ENCODE measurements around the gene PCBP3.
"Not testable (repeated sequence)": the region's sequence is repeated elsewhere in the genome, so short reads cannot be mapped to it uniquely, and the experiment has no call there.

Gene PCBP3

GRCh38 chr21:45603481-45603880 is 40.0 kb upstream of the PCBP3 start:
- Histone ChIP-seq H3K9ac (ENCODE audit: low read depth, low read length) (no peak overlapping the region), H3K4me1 (ENCODE audit: insufficient read depth, low read length) (no peaks in the 10 kb centered on the region), H3K4me2 (ENCODE audit: insufficient read depth, low read length) (no peak overlapping the region), H4K20me1 (ENCODE audit: insufficient read depth, low read length) (no peaks in the 10 kb centered on the region), H3K9me3 (ENCODE audit: insufficient read depth, low read length, severe bottlenecking) (no peaks in the 10 kb centered on the region), H3K79me2 (ENCODE audit: insufficient read depth, low read length) (no peaks in the 10 kb centered on the region), H3K36me3 (ENCODE audit: insufficient read depth, low read length) (no peaks in the 10 kb centered on the region), H3K27ac (ENCODE audit: low read length) (no peak overlapping the region), H3K4me3 (ENCODE audit: low read depth in 1 of 2, low read length in 2 of 2) (no peak overlapping the region), H2AFZ (ENCODE audit: low read depth, low read length) (no peak overlapping the region), H3K27me3 (ENCODE audit: insufficient read depth, low read length, poor library complexity) (no peaks in the 10 kb centered on the region)
- TF ChIP-seq CTCF (IDR thresholded peaks at IDR 0.05; ENCODE audit: borderline replicate concordance, extremely low read depth, low read length, poor library complexity, severe bottlenecking), result no peak
- ATAC-seq (ENCODE audit: insufficient read depth, low read depth) (no peak), DNase-seq (no peak)

- not testable (repeated sequence) for H3K36me3 ChIP-seq (ENCODE audit: insufficient read depth, low read length); DNase-seq; H2AFZ ChIP-seq (ENCODE audit: low read depth, low read length); H3K79me2 ChIP-seq (ENCODE audit: insufficient read depth, low read length); H3K4me1 ChIP-seq (ENCODE audit: insufficient read depth, low read length); H3K4me3 ChIP-seq (ENCODE audit: low read depth in 1 of 2, low read length in 2 of 2); H4K20me1 ChIP-seq (ENCODE audit: insufficient read depth, low read length); ATAC-seq (ENCODE audit: insufficient read depth, low read depth); H3K9me3 ChIP-seq (ENCODE audit: insufficient read depth, low read length, severe bottlenecking); H3K9ac ChIP-seq (ENCODE audit: low read depth, low read length); H3K27me3 ChIP-seq (ENCODE audit: insufficient read depth, low read length, poor library complexity); H3K4me2 ChIP-seq (ENCODE audit: insufficient read depth, low read length); H3K27ac ChIP-seq (ENCODE audit: low read length)
Measured at GRCh38 chr21:45604681-45605080, 38.8 kb upstream of the PCBP3 start.

- Histone ChIP-seq H3K79me2 (ENCODE audit: insufficient read depth, low read length) (no peaks in the 10 kb centered on the region), H3K27ac (ENCODE audit: low read length) (no peak overlapping the region), H3K27me3 (ENCODE audit: insufficient read depth, low read length, poor library complexity) (no peaks in the 10 kb centered on the region), H3K4me3 (ENCODE audit: low read depth in 1 of 2, low read length in 2 of 2) (no peak overlapping the region), H3K9me3 (ENCODE audit: insufficient read depth, low read length, severe bottlenecking) (no peaks in the 10 kb centered on the region), H3K4me2 (ENCODE audit: insufficient read depth, low read length) (no peak overlapping the region), H3K9ac (ENCODE audit: low read depth, low read length) (no peak overlapping the region), H2AFZ (ENCODE audit: low read depth, low read length) (no peak overlapping the region), H4K20me1 (ENCODE audit: insufficient read depth, low read length) (no peaks in the 10 kb centered on the region), H3K36me3 (ENCODE audit: insufficient read depth, low read length) (no peaks in the 10 kb centered on the region), H3K4me1 (ENCODE audit: insufficient read depth, low read length) (no peaks in the 10 kb centered on the region)
- ATAC-seq (ENCODE audit: insufficient read depth, low read depth) (no peak), DNase-seq (no peak)
- TF ChIP-seq EZH2 (IDR thresholded peaks at IDR 0.05; ENCODE audit: borderline replicate concordance, low read depth, low read length, severe bottlenecking) (no peak), CTCF (IDR thresholded peaks at IDR 0.05; ENCODE audit: borderline replicate concordance, extremely low read depth, low read length, poor library complexity, severe bottlenecking) (no peak)
Measured at GRCh38 chr21:45607021-45607908, 36.3 kb upstream of the PCBP3 start.

- Histone ChIP-seq H2AFZ (ENCODE audit: low read depth, low read length) (no peak overlapping the region), H4K20me1 (ENCODE audit: insufficient read depth, low read length) (no peaks in the 10 kb centered on the region), H3K27ac (ENCODE audit: low read length) (no peak overlapping the region), H3K9me3 (ENCODE audit: insufficient read depth, low read length, severe bottlenecking) (no peaks in the 10 kb centered on the region), H3K4me1 (ENCODE audit: insufficient read depth, low read length) (no peaks in the 10 kb centered on the region), H3K27me3 (ENCODE audit: insufficient read depth, low read length, poor library complexity) (no peaks in the 10 kb centered on the region), H3K9ac (ENCODE audit: low read depth, low read length) (no peak overlapping the region), H3K79me2 (ENCODE audit: insufficient read depth, low read length) (no peaks in the 10 kb centered on the region), H3K4me2 (ENCODE audit: insufficient read depth, low read length) (no peak overlapping the region), H3K4me3 (ENCODE audit: low read depth in 1 of 2, low read length in 2 of 2) (no peak overlapping the region), H3K36me3 (ENCODE audit: insufficient read depth, low read length) (no peaks in the 10 kb centered on the region)
- ATAC-seq (ENCODE audit: insufficient read depth, low read depth) (no peak), DNase-seq (no peak)
- no peak for TF ChIP-seq EZH2 (IDR thresholded peaks at IDR 0.05; ENCODE audit: borderline replicate concordance, low read depth, low read length, severe bottlenecking)
- TF ChIP-seq CTCF (IDR thresholded peaks at IDR 0.05; ENCODE audit: borderline replicate concordance, extremely low read depth, low read length, poor library complexity, severe bottlenecking), result no peak
Measured at GRCh38 chr21:45607909-45608295, 35.6 kb upstream of the PCBP3 start.

GRCh38 chr21:45608747-45609470 is 34.6 kb upstream of the PCBP3 start:
- not testable (repeated sequence) for H3K36me3 ChIP-seq (ENCODE audit: insufficient read depth, low read length); H3K9me3 ChIP-seq (ENCODE audit: insufficient read depth, low read length, severe bottlenecking); H3K4me3 ChIP-seq (ENCODE audit: low read depth in 1 of 2, low read length in 2 of 2); DNase-seq; H3K4me1 ChIP-seq (ENCODE audit: insufficient read depth, low read length); H3K79me2 ChIP-seq (ENCODE audit: insufficient read depth, low read length); H4K20me1 ChIP-seq (ENCODE audit: insufficient read depth, low read length); ATAC-seq (ENCODE audit: insufficient read depth, low read depth); H2AFZ ChIP-seq (ENCODE audit: low read depth, low read length); H3K4me2 ChIP-seq (ENCODE audit: insufficient read depth, low read length); H3K27me3 ChIP-seq (ENCODE audit: insufficient read depth, low read length, poor library complexity); H3K27ac ChIP-seq (ENCODE audit: low read length); H3K9ac ChIP-seq (ENCODE audit: low read depth, low read length)
